OCI-LY3 (cell line): ENCODE results near the gene BCL6B.

Experiments used
- EZH2phosphoT487 ChIP-seq: fragments of 200-600 bp; shearing (Covaris generic); IDR thresholded peaks from 2 replicates; pipeline ENCODE4 v1.6.1; 2018; ENCODE audit warnings: antibody characterized with exemption, mixed run types, low read depth
- TF ChIP-seq, protein P1 (sequence below): fragments of 200-600, 300-600 bp; sonication (generic); IDR thresholded peaks from 2 replicates; pipeline ENCODE4 v1.5.1; 2014; ENCODE audit warnings: antibody characterized with exemption, low read length, low read depth

DNA sequence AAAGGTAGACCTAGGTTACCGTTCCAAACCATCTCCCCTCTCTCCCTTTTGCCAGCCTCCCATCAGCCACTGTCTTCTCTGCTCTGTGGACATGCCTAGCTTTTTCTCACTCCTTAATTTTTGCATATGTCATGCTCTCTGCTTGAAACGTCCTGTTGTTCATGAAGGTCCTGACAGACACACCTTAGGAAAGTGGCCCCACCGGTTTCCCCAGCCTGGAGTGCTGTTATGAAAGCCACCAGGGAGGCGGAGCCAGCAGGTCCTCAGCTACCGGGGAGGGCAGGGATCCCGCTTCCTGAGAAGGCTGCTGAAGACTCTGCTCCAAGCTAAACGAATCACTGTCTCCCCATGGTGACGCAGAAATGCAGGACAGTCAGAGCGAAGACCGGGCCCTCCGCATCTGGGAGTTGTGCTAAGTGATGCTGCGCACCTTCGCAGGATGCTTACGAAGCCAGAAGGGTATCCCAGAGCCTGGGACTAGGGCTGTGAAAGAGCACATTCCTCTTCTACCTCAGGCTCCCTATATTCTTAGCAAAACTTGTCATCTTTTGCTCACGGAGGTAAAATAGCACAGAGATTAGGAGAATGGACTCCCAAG lies 23.4 kb downstream of the BCL6B start:
- TF ChIP-seq, protein P1, sequence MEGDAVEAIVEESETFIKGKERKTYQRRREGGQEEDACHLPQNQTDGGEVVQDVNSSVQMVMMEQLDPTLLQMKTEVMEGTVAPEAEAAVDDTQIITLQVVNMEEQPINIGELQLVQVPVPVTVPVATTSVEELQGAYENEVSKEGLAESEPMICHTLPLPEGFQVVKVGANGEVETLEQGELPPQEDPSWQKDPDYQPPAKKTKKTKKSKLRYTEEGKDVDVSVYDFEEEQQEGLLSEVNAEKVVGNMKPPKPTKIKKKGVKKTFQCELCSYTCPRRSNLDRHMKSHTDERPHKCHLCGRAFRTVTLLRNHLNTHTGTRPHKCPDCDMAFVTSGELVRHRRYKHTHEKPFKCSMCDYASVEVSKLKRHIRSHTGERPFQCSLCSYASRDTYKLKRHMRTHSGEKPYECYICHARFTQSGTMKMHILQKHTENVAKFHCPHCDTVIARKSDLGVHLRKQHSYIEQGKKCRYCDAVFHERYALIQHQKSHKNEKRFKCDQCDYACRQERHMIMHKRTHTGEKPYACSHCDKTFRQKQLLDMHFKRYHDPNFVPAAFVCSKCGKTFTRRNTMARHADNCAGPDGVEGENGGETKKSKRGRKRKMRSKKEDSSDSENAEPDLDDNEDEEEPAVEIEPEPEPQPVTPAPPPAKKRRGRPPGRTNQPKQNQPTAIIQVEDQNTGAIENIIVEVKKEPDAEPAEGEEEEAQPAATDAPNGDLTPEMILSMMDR, result no peak
- TF ChIP-seq EZH2phosphoT487, result no peak
